Stimulated activated CD8-positive, alpha-beta memory T cell treated with anti-CD3 and anti-CD28 coated beads, Interleukin-4, amount 100 ng/mL, for 1 hour (primary cell): ENCODE results near the gene CLTA.

ENCODE experiments used
- DNase-seq, 2 donors: peaks; one replicate each; pipeline ENCODE4 v3.0.0-alpha.2; 2020; ENCODE audit warnings: low read depth in 2 of 2, low spot score in 1 of 2

CLTA gene

DNA sequence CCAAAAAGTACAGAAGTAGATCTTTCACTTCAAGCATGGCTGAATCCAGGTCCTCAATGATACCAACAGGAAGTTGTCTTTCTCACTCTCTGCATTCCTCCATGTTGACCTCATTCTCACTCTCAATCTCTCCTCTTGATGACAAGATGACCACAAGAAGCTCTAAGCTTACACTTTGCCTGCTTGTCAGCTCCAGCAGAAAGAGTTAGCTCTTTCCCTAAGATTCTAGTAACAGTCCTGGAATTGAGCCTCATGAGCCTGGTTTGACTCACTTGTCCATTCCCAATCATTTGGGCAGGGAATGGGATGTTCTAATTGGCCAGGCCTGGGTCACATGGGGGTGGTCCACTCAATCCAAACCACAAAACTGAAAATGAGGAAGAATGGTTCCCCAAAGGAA, 3.3 kb upstream of the CLTA start:
- DNase-seq: no peak

DNA sequence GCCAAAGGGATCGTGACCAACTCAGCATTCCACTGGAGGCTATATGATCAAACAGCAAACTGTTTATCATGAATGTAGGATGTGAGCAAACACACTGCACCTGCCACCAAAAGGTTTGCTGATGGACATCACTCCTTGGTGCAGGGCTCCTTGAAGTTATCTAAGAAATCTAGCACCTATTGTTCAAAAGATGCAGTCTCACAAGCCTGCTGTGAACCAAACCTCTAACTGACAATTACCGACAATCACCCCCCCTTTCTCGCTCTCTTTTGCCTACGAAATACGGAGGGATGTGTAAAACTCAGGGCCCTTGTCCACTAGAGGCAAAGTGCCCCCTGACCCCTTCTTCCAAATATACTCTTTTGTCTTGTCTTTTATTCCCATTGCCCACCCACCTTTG, 2.5 kb upstream of the CLTA start:
- DNase-seq: no peak

DNA sequence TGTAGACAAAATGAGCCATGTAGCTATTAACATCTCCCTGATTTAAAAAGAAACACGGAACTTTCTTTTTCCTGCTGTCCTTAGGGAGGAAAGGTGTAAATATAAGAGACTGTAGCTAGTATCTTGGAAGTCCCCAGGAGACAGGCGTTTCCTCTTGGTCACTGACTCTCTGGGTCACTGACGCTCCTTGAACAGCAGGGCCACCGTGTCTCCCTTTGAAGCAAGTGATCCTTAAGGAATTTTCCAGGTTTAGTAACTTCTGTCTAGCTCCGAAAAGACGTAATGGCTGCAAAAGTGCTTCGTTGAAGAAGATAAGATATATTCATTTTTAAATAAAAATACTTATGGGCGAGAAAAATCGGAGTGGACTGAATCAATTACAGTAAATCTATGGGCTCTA, 745 bp upstream of the CLTA start:
- DNase-seq: no peak

DNA sequence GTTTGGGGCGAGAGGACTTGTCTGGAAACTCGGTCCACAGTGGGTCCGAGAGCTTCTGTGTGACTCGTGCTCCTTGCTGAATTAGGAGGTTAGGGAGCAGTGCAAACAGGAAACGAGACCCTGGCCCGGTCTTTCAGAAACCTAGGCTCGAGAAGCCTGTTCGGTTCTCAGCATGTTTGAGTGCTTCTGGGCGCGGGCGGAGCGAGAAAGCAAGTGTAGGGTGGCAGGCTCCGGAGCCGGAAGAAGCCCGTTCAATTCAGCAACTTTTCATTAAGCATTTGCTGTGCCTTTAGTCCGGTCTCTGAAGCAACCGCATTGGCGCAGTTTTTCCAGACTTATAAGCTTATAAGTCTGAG, 547 bp downstream of the CLTA start:
- peak; percentile 18 to 23 for DNase-seq

DNA sequence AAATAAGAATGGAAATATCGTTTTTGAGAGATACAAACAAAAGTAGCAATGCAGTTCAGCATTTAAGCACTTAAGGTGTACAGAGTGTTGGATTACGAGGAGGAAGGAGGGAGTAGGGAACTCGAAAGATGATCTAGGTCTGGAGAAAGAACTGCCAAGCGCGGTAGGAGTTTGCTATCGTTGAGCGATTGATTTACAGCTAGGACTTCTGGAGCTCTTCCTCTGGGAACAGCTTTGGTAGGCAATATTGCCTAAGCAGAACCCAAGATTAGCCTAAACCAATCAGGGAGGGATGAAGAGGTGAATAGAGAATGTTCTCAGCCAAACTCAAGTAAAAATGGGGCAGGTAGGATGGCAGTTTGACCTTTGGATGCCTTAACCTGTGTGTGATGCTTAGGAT, 965 bp downstream of the CLTA start:
- DNase-seq: no peak

DNA sequence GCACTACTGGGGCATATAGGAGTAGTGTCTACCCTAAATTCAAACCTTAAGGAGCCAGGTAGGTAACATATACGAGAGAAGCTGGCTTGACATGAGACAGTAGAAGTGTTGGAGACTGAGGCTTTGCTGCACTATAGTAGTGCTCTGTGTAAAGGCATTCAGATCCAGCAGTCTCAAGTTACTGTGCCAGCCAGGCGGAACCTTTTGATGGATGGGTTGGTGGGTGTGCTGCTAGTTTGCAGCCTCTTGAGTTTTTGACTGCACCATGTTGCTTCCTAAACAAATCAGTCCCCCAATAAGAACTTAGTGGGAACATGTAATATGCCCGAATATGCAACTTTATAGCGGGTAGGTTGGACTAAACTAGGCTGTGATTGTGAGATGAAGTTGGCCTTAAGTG, 1.5 kb downstream of the CLTA start:
- DNase-seq: no peak

DNA sequence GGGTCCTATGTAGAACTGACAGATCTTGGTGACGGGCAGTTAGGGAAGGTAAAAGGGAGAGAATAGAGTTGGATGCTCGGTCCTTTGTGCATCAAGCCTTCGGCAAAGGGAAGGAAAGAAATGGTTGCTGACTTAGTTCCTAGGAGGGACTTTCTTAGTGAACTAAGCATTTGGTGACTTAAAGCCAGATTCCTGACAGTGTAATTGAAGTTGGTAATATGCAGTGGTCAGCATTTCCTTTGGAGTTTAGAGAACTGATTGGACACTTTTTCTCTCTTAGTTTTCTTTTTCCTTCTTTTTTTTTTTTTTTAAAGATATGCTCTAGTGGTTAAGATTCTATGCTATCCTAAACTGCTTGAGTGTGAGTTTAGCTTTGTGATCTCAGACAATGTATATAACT, 2.3 kb downstream of the CLTA start:
- DNase-seq: no peak

DNA sequence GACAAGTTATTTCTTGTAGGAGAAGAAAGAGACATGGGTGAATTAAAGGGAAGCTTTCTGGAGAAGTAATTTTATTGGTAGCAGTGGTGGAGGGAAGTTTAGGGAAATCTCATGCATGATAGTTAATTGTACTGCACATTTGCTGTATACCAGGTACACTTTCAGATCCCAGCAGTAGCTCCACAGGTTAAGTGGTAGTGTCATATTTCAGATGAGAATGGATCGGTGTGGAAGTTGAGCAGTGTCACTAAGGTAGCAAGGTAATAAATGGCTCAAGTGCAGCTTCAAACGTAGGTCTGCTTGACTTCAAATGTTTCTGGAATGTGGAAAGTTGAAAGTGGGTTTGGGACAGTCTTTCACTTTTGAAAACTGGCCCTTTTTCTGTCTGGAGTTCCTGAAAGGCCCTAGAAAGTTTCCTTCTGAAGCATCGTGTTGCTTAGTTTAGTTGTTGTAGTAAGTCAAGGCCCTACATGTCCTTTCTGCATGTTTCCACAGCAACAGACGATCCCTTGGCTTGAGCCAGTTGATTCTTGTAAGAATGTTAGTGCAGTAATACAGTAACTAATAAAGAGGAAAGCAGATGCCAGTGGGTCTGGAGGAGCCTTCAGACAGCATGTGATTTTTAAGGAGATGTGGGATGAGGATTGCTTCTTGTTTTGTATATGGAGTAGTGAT, 3.7 kb downstream of the CLTA start:
- DNase-seq: no peak

DNA sequence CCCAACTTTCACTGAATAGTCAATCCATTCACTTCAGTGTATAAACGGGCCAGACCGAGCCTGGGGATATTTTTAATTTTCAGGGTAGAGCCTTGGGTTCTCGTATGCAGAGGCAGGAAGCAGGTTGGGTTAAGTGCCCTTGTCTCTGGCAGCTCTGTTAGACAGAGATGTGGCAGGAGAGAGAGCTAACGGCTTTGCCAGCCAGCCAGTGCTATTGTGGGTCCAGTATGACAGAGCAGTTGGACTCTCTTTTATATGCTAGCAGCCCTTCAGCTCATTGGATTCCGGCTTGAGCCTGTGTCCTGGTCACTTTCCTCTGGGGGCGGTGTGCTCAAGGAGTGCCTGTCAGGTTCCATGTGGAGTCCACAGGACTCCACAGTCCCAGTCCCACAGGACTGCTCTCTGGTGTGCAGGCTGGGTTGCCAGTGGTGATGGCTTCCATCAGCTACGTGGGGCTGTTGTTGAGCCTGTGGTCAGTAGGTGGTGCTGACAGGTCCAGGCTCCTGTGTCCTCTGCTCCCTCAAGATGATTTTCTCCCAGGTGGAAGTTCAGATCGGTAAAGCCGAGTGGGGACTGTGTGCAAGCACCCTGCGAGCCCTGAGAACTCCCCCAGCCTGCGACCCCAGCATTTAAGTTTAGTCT, 14.3 kb downstream of the CLTA start:
- DNase-seq: no peak

DNA sequence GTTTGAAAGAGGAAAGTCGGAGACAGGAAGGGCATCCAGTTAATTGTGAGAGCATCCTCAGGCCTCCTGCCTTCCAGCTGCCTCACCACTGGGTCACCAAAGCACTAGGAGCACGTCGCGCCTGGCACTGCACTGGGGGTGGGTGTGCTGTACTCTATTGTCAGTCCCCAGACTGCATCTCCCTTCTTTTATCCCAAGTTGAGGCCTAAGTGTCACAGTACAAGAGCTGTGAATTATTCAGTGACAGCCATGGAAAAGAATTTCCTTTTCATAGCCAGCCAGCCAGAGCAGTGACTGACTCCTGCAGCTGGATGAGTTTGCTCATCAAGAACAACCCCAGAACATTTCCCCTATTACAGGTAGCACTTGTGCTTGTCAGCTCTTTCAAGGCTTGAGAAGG, 16.3 kb downstream of the CLTA start:
- no peak for DNase-seq

DNA sequence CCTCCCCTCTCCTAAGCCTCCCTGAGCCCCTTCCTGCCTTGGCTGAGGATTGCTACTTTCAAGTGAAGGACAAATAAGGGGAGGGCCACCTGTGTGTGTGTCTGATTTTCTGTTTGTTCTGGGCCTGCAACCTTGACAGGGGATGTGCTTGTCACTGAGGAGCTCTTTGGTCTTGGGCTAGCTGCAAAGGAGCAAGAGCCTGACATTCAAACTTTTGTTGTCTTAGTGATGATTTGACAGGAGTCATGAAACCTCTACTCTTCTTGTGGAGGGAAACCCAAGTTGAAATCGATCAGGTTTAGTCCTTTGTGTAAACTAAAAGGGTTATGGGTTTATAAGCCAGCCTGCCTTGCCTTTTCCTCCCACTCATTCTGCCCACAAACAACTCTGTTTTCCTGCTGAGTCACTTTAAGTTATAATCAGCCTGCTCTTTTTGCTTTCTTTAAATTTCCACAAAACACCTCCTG, 16.9 kb downstream of the CLTA start:
- no peak for DNase-seq

DNA sequence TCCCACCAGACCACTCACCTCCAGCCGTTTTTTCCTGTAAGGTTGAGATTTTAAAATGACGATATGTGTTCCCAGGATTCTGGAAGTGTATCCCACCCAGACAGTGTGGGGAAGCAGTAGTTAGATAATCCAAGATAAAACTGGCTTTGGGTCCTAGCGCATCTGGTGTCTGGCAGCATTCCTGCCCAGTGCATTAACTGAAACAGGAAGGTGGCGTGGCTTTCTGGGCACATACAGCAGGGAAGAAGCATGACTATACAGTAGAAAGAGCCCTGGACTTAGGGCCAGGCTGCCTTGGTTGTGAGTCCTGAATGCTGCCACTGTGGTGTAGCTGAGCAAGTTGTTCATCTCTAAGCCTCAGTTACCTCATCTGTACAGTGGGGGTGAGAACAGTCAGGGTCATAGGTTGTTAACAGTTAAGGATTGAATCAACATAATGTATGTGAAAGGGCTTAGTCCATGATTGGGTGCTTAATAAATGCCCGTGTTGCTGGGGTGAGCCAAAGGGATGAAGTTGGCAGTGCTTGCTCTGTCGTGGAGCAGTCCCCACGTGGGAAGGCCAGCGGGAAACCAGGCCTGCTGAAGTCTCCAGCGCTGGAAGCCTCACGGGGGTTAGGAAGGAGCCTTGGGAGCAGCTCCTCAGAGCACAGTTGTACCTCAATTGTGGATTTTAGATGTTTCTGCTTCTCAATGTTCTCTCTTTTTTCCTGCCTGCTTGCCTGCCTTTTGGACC, 18.0 kb downstream of the CLTA start:
- no peak for DNase-seq

DNA sequence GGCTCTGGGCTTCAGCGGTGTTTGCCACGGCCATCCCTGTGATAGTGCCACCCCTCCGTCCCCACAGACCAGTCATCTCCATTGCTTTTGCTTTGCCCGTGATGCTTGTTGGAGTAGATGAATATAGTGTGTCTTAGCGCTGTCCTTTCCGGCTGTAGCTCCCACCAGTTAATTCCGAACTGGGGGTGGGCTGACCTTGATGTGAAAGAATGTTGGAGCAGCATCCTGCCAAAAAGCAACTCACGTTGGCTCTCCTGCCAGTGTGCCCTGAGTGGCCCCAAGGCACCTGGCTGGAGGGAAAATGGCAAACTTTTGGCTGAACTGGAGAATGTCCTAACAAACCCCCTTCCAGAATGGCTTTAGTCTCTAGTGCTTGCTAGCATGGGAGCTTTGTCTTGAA, 20.0 kb downstream of the CLTA start:
- no peak for DNase-seq

DNA sequence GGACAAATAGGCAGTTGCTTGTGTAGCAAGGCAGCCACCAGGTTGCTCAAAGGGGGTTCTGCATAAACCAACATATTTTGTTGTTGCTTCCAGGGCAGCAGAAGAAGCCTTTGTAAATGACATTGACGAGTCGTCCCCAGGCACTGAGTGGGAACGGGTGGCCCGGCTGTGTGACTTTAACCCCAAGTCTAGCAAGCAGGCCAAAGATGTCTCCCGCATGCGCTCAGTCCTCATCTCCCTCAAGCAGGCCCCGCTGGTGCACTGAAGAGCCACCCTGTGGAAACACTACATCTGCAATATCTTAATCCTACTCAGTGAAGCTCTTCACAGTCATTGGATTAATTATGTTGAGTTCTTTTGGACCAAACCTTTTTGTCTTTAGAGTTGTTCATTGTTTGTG, 20.8 kb downstream of the CLTA start:
- DNase-seq: no peak

DNA sequence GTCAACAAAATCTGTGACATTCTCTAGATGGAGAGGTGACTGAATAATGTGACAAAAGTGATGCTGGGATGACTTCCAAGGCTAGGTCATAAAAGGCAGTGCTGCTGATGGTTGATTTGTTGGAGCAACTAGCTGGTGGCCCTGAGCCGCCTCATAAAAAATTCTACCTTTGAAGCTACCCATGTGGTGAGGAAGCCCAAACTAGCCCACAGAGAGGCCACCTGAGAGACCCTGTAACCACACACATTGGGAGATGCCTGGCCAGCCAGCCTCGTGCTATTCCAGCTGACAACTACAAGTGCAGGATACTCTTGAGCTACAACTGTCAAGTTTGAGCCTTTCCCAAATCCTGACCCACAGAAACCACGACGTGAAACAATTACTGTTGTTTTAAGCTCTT, 22.7 kb downstream of the CLTA start:
- no peak for DNase-seq

DNA sequence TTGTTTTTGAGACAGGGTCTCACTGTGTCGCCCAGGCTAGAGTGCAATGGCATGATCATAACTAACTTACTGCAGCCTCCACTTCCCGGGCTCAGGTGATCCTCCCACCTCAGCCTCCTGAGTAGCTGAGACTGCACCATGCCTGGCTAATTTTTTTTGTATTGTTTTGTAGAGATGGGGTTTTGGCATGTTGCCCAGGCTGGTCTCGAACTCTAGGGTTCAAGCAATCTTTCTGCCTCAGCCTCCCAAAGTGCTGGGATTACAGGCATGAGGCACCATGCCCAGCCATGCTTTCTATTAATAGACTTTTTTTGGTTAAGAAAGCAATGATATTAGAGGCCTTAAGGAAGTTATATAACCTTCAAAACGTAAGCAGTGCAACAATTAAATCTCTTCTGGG, 23.3 kb downstream of the CLTA start:
- no peak for DNase-seq

DNA sequence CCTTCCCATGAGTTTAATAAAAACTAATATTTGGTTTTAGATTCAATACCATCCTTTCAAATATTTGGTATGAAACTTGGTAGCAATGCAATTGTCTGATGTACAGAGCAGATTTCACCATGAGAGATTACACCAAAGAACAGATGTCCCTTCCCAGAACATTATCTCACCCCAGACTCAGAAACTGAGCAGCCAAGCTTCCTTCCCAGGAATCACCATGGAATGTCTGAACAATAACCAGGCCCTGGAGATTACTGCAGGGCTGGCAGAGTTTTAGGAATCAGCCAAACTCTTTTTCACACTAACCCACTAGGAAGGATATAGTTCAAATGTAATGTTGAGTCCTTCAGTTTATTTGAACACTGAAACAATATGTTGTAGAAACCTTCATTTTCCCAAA, 23.9 kb downstream of the CLTA start:
- no peak for DNase-seq

DNA sequence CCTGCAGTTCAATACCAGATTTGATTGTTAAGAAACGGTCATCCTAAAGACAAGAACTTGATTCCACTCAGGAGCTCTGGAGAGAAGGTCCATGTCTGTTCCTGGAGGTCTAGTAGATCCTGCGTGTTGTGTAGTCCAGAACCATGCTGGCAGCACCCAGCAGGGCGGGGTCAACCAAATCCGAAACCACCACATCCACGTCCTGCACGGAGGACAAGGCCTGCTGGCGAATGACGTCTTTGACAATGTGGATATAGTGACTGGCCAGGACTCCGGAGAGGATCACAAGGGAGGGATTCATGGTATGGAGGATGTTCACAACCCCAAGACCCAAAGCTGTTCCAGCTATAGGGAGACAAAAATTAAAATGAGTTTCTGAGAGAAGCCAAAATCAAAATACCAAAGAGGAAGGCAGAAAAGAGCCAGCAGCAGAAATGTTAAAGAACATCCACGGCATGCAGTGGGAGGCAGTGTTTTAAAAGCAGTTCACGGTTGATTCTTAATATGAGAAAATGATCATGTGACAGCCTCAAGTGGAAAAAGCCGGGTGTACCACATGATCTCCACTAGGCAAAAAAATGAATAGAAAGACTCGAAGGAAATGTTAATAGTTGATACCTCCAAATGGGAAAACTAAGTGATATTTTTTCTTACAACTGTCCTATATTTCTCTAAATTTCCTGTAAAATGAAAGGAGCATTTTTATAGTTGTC, 26.7 kb downstream of the CLTA start:
- no peak for DNase-seq

DNA sequence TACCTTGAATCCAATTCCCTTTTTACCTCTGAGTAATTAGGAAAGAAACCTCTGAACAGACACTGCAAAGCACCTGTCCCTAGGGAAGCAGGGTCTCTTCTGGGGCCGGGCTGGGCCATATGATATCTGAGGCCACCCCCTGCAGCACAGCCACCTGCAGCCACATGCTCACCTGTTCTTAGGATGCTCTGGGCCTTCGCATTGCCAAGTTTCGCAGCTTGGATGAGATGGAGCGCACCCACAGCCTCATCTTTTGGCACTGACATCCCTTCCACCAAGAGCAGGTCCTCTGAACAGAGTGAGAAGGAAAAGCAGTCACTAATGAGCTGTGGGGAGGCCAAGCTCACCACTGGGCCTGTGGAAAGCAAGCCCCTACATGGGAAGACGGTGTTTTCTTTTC, 27.3 kb downstream of the CLTA start:
- DNase-seq: no peak

DNA sequence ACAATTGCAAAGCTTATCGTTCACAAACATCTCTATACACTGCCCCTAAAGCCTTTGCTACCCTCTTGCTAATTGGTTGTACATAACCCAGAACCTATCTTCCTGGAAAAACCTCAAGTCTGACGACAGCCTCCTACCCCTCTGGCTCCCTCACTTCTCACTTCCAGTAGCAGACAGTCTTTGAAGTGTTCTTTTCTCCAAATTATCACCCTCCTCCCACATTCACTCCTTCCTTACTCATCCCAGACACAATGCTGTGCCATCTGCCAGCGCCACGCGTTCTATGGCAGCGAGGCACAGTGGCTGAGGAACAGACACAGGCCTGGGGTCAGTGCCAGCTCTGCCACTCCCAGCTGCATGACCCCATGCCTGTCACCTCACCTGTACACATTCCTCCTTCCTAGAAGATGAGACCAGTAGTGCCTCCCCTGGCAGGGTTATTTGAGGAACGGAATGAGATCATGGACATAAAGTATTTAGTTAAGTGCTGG, 27.7 kb downstream of the CLTA start:
- no peak for DNase-seq

DNA sequence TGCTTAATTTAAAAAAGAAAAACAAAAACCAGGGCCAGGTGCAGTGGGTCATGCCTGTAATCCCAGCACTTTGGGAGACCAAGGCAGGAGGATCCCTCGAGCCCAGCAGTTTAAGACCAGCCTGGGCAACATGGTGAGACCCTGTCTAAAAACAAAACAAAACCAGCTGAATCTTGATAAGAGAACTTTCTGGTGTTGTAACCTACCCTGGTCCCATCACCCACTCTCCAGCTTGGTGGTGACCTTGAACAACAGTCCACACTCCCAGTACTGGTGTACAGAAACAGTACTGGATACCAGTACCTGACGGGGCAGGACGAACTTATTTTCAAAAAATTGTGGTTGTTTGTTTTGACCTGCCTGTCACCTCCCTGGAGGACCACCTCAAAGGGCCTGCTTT, 30.9 kb downstream of the CLTA start:
- no peak for DNase-seq

DNA sequence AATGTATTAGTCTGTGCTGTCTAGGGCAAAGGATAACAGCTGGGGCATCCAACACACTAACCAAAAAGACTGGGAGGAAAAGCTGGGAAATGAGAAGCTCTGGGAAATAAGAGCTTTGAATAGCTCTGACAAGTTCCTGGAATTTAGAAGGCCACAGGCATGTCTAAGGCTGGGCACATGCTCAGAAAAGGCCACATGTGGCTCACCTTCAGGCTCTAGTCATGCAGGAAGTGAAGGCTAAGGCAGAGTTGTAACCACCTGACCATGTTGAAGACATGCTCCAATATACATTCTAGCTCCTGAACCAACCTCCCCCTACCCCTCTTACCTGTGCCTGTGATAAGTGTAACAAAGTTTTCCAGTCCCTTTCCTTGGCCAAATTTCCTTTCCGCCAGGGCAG, 31.7 kb downstream of the CLTA start:
- no peak for DNase-seq
